Measurements from ENCODE around the gene KASH5.

The KASH5 gene

GRCh38 chr19:49465371-49465770 lies 77.3 kb downstream of the KASH5 start:
- TF ChIP-seq, protein P1, sequence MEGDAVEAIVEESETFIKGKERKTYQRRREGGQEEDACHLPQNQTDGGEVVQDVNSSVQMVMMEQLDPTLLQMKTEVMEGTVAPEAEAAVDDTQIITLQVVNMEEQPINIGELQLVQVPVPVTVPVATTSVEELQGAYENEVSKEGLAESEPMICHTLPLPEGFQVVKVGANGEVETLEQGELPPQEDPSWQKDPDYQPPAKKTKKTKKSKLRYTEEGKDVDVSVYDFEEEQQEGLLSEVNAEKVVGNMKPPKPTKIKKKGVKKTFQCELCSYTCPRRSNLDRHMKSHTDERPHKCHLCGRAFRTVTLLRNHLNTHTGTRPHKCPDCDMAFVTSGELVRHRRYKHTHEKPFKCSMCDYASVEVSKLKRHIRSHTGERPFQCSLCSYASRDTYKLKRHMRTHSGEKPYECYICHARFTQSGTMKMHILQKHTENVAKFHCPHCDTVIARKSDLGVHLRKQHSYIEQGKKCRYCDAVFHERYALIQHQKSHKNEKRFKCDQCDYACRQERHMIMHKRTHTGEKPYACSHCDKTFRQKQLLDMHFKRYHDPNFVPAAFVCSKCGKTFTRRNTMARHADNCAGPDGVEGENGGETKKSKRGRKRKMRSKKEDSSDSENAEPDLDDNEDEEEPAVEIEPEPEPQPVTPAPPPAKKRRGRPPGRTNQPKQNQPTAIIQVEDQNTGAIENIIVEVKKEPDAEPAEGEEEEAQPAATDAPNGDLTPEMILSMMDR (IDR thresholded peaks at IDR 0.05; ENCODE audit: control extremely low read depth, extremely low read depth, low read depth, missing control alignments) = no peak
- DNase-seq (ENCODE audit: extremely low spot score) = no peak
- ChIA-PET POLR2A (no interaction called here), CTCF (interaction anchor here (0.9 kb wide), 1 partner anchor 22 kb away, joined by 3 read pairs; no protein-coding TSS in a partner anchor)

Data from GM10248 (cell line).